Measurements from ENCODE around the gene MYO10.
"Not testable (repeated sequence)": the region's sequence is repeated elsewhere in the genome, so short reads cannot be mapped to it uniquely, and the experiment has no call there.

The MYO10 gene

GRCh38 chr5:16936150-16936988, at the start of gene MYO10:
MYO10 (minus strand) TSS chr5:16936288; CDS start chr5:16935808, 480 bp downstream.
- DNase-seq: peak in 37 of 56 donors; percentile 5 to 70 (median 27)

GRCh38 chr5:16985304-16985703, 49.2 kb upstream of the MYO10 start:
- not testable (repeated sequence) for DNase-seq

GRCh38 chr5:16983972-16984371, 47.9 kb upstream of the MYO10 start:
- DNase-seq: no peak

GRCh38 chr5:16983022-16983639, 47.0 kb upstream of the MYO10 start:
- DNase-seq: peak in 10 of 56 donors; percentile 2 to 45 (median 8)

GRCh38 chr5:16981700-16982099, 45.6 kb upstream of the MYO10 start:
- no peak for DNase-seq

GRCh38 chr5:16980983-16981382, 44.9 kb upstream of the MYO10 start:
- DNase-seq: no peak

- DNase-seq: no peak
Measured at GRCh38 chr5:16978296-16978695, 42.2 kb upstream of the MYO10 start.

GRCh38 chr5:16976625-16977008, 40.5 kb upstream of the MYO10 start:
- no peak for DNase-seq

- no peak for DNase-seq
Measured at GRCh38 chr5:16975950-16976624, 40.0 kb upstream of the MYO10 start.

- DNase-seq: no peak
Measured at GRCh38 chr5:16974981-16975380, 38.9 kb upstream of the MYO10 start.

GRCh38 chr5:16970826-16971225, 34.7 kb upstream of the MYO10 start:
- no peak for DNase-seq

GRCh38 chr5:16970260-16970659, 34.2 kb upstream of the MYO10 start:
- no peak for DNase-seq

- DNase-seq: no peak
Measured at GRCh38 chr5:16965581-16965980, 29.5 kb upstream of the MYO10 start.

- DNase-seq: no peak
Measured at GRCh38 chr5:16963821-16964220, 27.7 kb upstream of the MYO10 start.

- DNase-seq: no peak
Measured at GRCh38 chr5:16961131-16961530, 25.0 kb upstream of the MYO10 start.

GRCh38 chr5:16957304-16958196, 21.5 kb upstream of the MYO10 start:
- no peak for DNase-seq

- no peak for DNase-seq
Measured at GRCh38 chr5:16953729-16954128, 17.6 kb upstream of the MYO10 start.

- DNase-seq: no peak
Measured at GRCh38 chr5:16952968-16953671, 17.0 kb upstream of the MYO10 start.

GRCh38 chr5:16946725-16947124, 10.6 kb upstream of the MYO10 start:
- no peak for DNase-seq

GRCh38 chr5:16944816-16945562, 8.9 kb upstream of the MYO10 start:
- no peak for DNase-seq

Measured in amygdala (tissue), 56 donors.